Measurements from ENCODE around the gene GPR62.
"Not testable (repeated sequence)": the region's sequence is repeated elsewhere in the genome, so short reads cannot be mapped to it uniquely, and the experiment has no call there.

The GPR62 gene

DNA sequence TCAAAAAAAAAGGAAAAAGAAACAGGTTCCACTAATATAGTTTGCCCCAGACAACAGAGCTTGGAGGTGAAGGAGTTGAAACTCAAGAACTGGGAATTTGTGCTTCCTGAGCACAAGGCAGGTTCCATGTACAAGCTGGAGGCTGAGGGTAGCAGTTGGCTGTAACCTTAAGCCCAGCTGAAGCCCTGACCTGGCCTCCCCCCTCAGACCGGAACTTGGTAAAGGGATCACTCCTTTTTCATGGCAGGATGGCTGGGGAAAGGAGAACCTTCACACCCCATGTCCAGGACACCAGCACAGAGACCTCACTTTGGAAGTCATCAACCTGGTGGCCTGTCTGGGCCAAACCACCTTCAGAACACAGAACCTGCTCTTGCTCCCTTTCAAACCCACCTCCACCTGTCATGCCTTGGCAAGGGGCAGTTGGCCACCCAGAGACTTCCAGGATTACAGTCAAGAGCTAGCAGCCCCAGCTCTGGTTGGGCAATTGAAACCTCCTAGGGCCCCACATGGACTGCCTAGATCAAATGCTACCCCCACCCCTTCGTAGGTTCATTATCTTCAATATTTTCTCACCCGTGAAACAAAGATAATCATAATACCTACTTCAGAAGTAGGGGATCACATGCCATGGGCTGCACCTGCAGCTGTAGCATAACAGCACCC, 37.0 kb downstream of the GPR62 start:
- H3K9ac ChIP-seq (ENCODE audit: low read depth, low read length): no peak overlapping the region
- H4K20me1 ChIP-seq (ENCODE audit: insufficient read depth, low read length): peaks cover 37% of the 10 kb centered on the region
- DNase-seq (no peak), ATAC-seq (ENCODE audit: insufficient read depth, low read depth) (no peak)
- no peaks in the 10 kb centered on the region for H3K27me3 ChIP-seq (ENCODE audit: insufficient read depth, low read length, poor library complexity)
- no peaks in the 10 kb centered on the region for H3K9me3 ChIP-seq (ENCODE audit: insufficient read depth, low read length, severe bottlenecking)
- H2AFZ ChIP-seq (ENCODE audit: low read depth, low read length): no peak overlapping the region
- H3K27ac ChIP-seq (ENCODE audit: low read length): peak overlapping the region; percentile 24; the same call in 1 of the 2 replicates
- H3K4me3 ChIP-seq (ENCODE audit: low read depth in 1 of 2, low read length in 2 of 2): no peak overlapping the region
- H3K36me3 ChIP-seq (ENCODE audit: insufficient read depth, low read length): peaks cover 40% of the 10 kb centered on the region
- H3K4me2 ChIP-seq (ENCODE audit: insufficient read depth, low read length): peak overlapping the region; percentile 10; the same call in 1 of the 2 replicates
- H3K79me2 ChIP-seq (ENCODE audit: insufficient read depth, low read length): peaks cover 31% of the 10 kb centered on the region
- peaks cover 28% of the 10 kb centered on the region for H3K4me1 ChIP-seq (ENCODE audit: insufficient read depth, low read length)
- TF ChIP-seq EZH2 (IDR thresholded peaks at IDR 0.05; ENCODE audit: borderline replicate concordance, low read depth, low read length, severe bottlenecking): no peak

DNA sequence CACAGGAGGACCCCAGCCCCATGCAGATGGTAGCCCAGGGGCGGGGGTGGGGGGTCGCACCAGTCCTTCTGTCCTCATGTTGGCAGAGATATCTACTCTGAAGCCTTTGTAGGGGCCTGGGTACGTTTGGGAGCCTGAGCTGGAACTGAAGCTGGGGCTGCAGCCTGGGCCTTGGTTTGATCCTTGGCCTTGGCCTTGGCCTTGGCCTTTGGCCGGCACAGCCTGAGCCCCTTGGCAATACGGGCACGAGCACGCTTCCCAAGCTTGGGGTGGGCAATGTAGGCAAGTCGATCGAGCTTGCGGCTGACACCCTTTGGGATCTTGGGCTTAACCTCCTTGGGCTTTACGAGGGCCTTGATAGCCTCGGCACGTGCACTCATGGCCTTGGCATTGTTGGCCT, 38.5 kb downstream of the GPR62 start:
- H3K9me3 ChIP-seq (ENCODE audit: insufficient read depth, low read length, severe bottlenecking); H3K27ac ChIP-seq (ENCODE audit: low read length); H2AFZ ChIP-seq (ENCODE audit: low read depth, low read length); DNase-seq; ATAC-seq (ENCODE audit: insufficient read depth, low read depth); H3K27me3 ChIP-seq (ENCODE audit: insufficient read depth, low read length, poor library complexity): not testable (repeated sequence)
- H3K36me3 ChIP-seq (ENCODE audit: insufficient read depth, low read length): peaks cover 40% of the 10 kb centered on the region
- peak overlapping the region; percentile 86; the same call in 1 of the 2 replicates for H3K9ac ChIP-seq (ENCODE audit: low read depth, low read length)
- H4K20me1 ChIP-seq (ENCODE audit: insufficient read depth, low read length): peaks cover 37% of the 10 kb centered on the region
- peak overlapping the region in 1 of 2 experiments; percentile 73; a peak in 1 of 4 replicates for H3K4me3 ChIP-seq (ENCODE audit: low read depth in 1 of 2, low read length in 2 of 2)
- H3K4me1 ChIP-seq (ENCODE audit: insufficient read depth, low read length): peaks cover 28% of the 10 kb centered on the region
- peak overlapping the region; percentile 93 for H3K4me2 ChIP-seq (ENCODE audit: insufficient read depth, low read length)
- H3K79me2 ChIP-seq (ENCODE audit: insufficient read depth, low read length): peaks cover 31% of the 10 kb centered on the region

DNA sequence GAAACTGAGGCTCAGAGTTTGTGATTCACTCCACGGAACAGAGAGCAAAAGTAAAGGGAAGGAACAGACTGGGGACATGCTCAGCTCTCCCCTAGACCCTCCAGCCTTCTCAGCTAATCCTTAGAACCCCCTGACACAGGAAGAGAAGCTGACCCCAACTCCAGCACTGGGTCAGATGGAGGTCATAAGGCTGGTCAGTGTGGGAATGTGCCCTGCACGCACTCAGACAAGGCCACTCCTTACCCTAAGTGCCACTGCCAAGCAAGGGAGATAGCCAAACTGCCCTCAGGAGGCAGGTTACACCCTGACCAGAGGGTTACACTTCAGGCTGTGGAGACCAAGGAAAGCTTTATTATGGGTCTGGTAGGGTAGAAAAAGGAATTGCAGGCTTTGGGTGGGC, 39.3 kb downstream of the GPR62 start:
- Histone ChIP-seq H3K9me3 (ENCODE audit: insufficient read depth, low read length, severe bottlenecking) (no peaks in the 10 kb centered on the region), H4K20me1 (ENCODE audit: insufficient read depth, low read length) (peaks cover 29% of the 10 kb centered on the region), H3K4me2 (ENCODE audit: insufficient read depth, low read length) (peak overlapping the region; percentile 93), H3K27me3 (ENCODE audit: insufficient read depth, low read length, poor library complexity) (no peaks in the 10 kb centered on the region), H2AFZ (ENCODE audit: low read depth, low read length) (no peak overlapping the region), H3K27ac (ENCODE audit: low read length) (peak overlapping the region; percentile 91), H3K4me3 (ENCODE audit: low read depth in 1 of 2, low read length in 2 of 2) (peak overlapping the region; percentile 43 to 73; a peak in 3 of 4 replicates), H3K79me2 (ENCODE audit: insufficient read depth, low read length) (peaks cover 31% of the 10 kb centered on the region), H3K36me3 (ENCODE audit: insufficient read depth, low read length) (peaks cover 40% of the 10 kb centered on the region), H3K9ac (ENCODE audit: low read depth, low read length) (peak overlapping the region; percentile 86), H3K4me1 (ENCODE audit: insufficient read depth, low read length) (peaks cover 28% of the 10 kb centered on the region)
- TF ChIP-seq EZH2 (IDR thresholded peaks at IDR 0.05; ENCODE audit: borderline replicate concordance, low read depth, low read length, severe bottlenecking): no peak
- TF ChIP-seq, protein P1, sequence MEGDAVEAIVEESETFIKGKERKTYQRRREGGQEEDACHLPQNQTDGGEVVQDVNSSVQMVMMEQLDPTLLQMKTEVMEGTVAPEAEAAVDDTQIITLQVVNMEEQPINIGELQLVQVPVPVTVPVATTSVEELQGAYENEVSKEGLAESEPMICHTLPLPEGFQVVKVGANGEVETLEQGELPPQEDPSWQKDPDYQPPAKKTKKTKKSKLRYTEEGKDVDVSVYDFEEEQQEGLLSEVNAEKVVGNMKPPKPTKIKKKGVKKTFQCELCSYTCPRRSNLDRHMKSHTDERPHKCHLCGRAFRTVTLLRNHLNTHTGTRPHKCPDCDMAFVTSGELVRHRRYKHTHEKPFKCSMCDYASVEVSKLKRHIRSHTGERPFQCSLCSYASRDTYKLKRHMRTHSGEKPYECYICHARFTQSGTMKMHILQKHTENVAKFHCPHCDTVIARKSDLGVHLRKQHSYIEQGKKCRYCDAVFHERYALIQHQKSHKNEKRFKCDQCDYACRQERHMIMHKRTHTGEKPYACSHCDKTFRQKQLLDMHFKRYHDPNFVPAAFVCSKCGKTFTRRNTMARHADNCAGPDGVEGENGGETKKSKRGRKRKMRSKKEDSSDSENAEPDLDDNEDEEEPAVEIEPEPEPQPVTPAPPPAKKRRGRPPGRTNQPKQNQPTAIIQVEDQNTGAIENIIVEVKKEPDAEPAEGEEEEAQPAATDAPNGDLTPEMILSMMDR (IDR thresholded peaks at IDR 0.05; ENCODE audit: borderline replicate concordance, extremely low read depth, low read length, poor library complexity, severe bottlenecking): no peak
- DNase-seq (no peak), ATAC-seq (ENCODE audit: insufficient read depth, low read depth) (no peak)

DNA sequence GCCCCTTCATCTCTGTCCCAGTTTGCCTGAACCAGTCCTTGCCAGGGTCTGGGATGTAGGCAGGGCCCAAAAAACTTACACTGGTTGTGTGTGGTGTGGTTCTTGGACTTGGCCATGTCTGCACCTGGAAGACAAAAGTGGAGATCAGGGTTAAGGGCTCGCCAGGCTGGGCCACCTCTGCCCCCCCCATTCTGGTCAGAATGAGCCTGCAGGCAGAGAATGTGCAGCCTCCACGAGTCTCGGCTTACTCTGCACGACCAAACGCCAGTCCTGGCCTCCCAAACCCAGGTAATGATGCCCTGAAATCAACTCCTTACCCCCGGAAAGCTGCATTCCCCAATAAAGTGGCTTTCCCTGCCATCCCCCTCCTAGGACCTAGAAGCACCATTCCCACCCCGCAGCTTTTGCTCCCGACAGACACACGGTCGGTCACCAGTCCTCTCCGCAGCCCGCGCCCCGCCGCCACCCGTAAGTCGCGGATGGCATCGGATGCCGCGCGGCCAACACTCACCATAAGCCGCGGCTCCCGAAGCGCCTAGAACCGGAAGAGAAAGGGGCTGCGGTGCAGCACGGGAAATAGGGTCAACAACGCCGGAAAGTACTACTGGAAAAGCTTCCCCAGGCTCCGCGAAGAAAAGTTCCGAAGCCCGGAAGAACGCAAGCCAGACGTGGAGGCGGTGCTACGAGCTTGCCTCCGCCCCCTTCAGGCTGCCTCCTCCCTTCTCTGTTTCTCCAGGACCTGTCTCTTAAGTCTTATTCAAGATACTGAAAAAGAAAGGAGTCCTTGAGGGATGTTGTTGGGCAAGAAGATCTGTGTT, 40.4 kb downstream of the GPR62 start, which contains the start of gene RPL29:
RPL29 (minus strand) TSS at position 550 of the 818 bp plus-strand sequence; CDS start at position 116, 434 bp downstream.
- peaks cover 28% of the 10 kb centered on the region for H4K20me1 ChIP-seq (ENCODE audit: insufficient read depth, low read length)
- TF ChIP-seq EZH2 (IDR thresholded peaks at IDR 0.05; ENCODE audit: borderline replicate concordance, low read depth, low read length, severe bottlenecking): no peak
- TF ChIP-seq, protein P1 (IDR thresholded peaks at IDR 0.05; ENCODE audit: borderline replicate concordance, extremely low read depth, low read length, poor library complexity, severe bottlenecking): peak; percentile 4
- ATAC-seq (ENCODE audit: insufficient read depth, low read depth) (peak; percentile 92), DNase-seq (peak; percentile 95)
- peak within 1 kb of the TSS; percentile 93 for H3K4me2 ChIP-seq (ENCODE audit: insufficient read depth, low read length)
- peak within 1 kb of the TSS; percentile 86 for H3K9ac ChIP-seq (ENCODE audit: low read depth, low read length)
- peaks cover 40% of the 10 kb centered on the region for H3K36me3 ChIP-seq (ENCODE audit: insufficient read depth, low read length)
- peaks cover 28% of the 10 kb centered on the region for H3K4me1 ChIP-seq (ENCODE audit: insufficient read depth, low read length)
- H3K79me2 ChIP-seq (ENCODE audit: insufficient read depth, low read length): peaks cover 31% of the 10 kb centered on the region
- H3K9me3 ChIP-seq (ENCODE audit: insufficient read depth, low read length, severe bottlenecking): no peaks in the 10 kb centered on the region
- H3K27me3 ChIP-seq (ENCODE audit: insufficient read depth, low read length, poor library complexity): no peaks in the 10 kb centered on the region
- peak within 1 kb of the TSS; percentile 43 to 73 for H3K4me3 ChIP-seq (ENCODE audit: low read depth in 1 of 2, low read length in 2 of 2)
- peak within 1 kb of the TSS; percentile 91 for H3K27ac ChIP-seq (ENCODE audit: low read length)
- H2AFZ ChIP-seq (ENCODE audit: low read depth, low read length): peak within 1 kb of the TSS; percentile 69

All from DND-41 (cell line).